Hematopoietic multipotent progenitor cell (in vitro differentiated cells): ENCODE data around the gene PIP4P1. TPM values are rescaled to one million over a fixed set of nuclear protein-coding genes. Genes with fewer than 3 reads are reported as not detected.
A peak's percentile ranks its signal among the peaks of the same experiment; 100 is the strongest.

Source experiments
- DNase-seq, 3 donors: peaks; one replicate each; pipeline ENCODE4 v3.0.0-alpha.2; 2011 to 2015; ENCODE audit warnings: low read depth in 2 of 3, low spot score in 2 of 3
- total RNA-seq: library from RNA; depleted of rRNA; stranded (reverse); fragments of >200 nt; gene quantifications from one replicate; pipeline ENCODE4 v1.2.3, GENCODE V29; 2012

Gene PIP4P1
- total RNA-seq, 1 donor, result 36.1 TPM

DNA sequence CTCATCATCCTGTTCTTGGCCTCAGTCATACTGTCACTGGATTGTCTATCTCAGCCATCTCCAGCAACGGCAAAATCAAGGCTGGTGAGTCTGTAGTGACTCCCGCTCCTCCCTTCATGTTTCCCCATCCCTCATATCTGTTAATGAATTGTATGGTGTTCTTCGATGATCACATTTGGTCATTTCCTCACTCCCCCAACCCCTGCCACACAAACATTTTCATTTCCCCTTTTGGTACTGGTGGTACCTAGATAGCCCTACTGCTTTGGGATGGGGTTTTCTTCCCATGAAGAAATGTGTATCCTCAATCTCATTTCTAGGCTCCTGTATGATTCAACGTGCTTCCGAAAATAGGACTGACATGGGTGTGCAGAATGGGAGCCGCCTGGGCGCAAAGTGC lies 22.6 kb downstream of the PIP4P1 start:
- no peak for DNase-seq

DNA sequence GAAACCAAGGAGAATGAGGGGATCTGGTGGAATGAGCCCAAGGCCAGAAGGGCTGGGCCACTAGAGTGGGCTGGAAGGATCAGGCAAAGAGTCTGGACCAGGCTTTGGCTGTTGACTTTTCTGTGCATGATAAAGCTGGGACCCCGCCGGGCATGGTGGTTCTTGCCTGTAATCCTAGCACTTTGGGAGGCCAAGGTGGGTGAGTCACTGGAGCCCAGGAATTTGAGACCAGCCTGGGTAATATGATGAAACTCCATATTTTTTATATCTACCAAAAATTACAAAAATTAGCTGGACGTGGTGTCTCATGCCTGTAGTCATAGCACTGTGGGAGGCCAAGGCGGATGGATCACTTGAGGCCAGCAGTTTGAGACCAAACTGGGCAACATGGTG lies 24.9 kb downstream of the PIP4P1 start:
- no peak for DNase-seq

DNA sequence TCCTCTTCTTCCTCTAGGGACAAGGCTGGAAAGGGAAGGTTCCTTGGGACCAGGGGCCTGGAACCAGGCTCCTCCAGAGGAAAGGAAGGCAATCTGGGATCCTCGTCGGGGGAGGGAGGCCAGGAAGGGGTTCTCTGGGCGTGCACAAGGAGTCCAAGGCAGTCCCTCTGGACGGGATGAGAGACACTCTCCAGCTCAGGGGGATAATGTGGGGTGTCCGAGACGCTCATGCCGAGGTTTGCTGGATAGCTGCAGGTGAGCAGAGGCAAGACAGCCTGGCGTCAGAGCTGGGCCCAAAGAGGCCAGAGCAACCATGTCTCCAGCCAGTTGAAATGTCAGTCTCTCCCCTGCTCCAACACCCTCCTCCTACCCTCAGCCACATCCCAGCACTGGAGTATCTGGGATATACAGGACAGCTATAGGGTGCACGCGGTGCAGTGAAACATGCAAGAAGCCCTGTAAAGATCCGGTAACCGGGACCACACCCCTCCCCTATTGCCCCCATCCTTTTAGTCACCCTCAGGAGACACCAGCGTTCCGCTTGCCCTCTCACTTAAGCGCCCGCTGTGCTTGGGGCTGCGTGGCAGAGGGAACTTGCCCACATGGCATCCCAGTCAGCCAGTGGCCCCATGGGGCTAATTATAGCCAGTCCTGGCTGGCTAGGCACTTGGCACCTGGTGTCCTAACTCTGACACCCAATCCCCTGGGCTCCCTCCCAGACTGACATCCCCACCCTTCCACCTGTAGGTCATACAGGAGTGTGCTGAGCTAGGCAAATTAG lies 25.5 kb downstream of the PIP4P1 start, which contains the start of gene KLHL33:
KLHL33 (minus strand) TSS at position 585 of the 781 bp plus-strand sequence; CDS start at position 230, 355 bp downstream.
- no peak for DNase-seq

DNA sequence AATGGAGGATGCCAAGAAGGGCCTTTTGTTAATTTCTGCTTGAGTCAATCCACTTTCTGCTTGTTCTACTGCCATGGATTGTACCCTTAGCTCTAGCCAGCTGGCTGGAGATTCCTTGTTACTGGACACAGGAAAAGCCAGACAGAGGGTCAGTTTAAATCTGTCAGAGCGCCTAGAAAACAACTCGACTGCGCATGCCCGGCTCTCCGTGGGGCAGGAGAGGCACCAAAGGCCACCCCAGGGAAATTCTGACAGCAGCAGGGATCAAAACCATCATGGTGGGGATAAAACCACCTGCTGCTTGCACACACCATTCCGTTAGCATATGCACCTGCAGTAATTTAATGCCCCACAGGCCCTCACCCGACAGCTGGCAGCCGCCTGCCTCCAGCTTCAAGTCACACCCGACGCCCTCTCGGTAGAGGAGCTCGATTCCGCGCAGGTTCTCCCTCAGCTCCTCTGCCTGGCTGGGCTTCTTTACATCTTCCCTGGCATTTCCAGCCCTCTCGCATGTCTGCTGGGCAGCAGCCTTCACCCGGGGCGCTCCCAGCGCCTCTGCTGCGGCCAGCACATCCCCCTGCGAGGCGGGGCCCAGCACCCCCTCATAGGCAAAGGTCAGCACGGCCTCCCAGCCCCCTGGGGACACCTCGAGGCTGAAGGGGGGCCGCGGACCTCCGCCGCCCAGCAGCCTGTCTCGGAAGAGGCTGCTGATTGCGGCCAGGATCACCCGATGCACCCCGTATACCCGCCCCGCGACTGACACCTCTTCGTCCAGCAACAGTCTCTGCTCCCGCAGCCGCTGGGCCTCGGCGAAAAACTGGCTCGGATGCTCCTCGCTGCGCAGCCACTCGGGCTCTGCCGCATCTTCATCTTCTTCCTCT lies 26.3 kb downstream of the PIP4P1 start:
- no peak for DNase-seq

DNA sequence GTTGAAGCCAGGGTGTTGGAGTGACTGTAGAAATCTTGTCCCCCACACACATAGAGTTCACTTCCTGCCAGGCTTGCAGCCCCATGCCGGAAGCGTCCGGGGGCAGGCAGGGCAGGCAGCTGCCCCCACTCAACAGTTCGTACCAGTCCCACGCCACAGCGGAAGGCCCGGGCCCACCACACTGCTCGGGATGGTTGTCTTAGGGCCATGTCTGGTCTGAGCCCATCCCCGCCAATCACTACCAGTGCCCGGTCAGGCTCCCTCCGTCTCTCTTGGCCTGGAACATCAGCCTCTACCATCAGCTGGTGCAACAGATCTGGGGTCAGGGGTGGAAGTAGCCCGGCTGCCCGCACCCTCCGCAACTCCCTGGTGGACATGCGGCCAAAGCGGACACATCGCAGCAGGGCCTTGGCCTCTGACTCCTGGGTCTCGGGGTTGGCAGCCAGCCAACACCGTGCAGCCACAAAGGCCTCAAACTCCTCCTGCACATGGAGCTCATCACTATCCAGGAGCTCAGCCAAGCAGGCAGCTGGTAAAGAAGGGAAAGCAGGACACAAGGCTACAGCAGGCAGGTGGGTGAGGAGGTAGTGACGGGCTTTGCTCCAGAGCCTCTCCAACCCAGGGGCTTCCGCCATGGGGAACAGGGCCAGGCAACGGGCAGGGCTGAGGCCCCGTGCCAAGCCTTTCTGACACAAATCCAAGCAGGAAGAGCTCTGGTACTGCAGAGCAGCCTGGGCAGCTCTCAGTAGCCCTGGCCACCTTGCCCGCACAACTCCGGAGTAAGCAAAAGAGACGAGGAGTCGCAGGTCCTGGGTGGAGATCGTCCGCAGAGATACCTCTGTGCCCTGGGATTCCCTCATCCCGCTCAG lies 31.2 kb downstream of the PIP4P1 start:
- DNase-seq, result peak in 1 of 3 donors; percentile 14

DNA sequence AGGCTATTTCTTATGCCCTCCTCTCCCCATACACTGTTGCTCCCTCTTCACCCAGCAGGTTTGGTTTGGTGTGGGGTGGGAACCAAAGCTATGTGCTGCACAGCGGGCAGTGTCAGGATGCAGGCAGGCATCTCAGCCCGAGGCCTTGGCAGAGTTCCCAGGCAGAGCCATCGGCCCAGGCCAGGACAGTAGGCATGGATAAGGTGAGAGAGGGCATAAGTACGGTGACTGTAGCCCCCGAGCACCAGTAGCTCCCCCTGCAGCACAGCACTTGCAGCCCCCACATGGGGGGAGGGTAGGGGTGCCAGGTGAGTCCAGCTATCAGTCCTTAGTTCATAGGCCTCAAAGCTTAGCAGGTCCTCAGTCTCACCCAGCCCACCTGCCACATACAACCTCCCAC lies 32.4 kb downstream of the PIP4P1 start:
- DNase-seq, result peak in 1 of 3 donors; percentile 22

DNA sequence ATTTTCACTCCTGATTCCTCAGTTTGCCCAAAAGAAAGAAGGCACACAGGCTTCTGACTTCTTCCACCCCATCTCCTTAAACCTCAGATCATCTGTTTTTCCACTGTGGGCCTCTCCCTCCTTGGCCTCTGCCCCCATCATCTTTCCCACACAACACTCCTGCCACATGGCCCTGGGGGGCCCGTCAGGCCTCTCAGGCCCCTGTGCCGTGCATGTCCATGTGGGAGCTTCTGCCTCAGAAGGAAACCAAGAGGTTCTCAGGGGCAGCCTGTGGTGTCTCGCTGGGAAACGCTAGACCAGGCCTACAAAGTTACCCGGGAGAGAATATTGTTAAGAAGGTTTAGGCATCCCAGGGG lies 33.2 kb downstream of the PIP4P1 start:
- no peak for DNase-seq

DNA sequence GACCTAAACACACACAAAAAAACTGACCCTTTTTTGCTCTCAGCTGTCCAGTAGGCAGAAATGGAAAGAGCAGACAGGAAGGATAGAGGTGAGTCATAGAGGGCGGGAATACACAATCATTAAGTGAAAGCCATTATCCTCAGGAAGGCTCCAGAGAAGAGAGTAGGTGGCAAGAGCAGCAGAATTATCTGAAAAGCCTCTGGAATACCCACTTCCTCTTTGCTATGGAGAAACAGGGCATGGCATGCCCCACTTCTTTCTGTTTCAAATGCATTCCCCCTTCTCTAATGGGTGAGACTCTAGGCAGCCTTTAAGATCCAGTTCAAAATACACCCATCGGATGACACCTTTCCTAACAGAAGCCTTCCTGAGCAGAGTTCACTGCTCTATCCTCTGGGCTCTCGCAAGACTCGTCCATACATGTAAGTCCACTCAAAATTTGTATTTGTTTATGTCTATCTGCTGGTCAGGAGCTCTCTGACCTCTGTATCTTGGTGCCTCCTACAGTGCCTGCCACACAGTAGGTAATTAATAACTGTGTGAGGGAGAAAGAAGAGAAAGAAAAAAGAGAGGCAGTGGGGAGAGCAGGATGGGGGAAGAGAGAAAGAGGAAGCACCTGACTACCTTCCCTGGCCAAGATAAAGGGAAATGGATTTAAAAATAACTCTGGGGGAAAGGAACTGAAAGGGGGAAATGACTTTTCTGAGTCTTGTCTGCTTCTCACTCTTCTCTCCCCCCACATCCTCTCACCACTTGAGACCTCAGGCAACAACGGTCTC lies 33.8 kb downstream of the PIP4P1 start:
- peak in 2 of 3 donors; percentile 54 to 67 for DNase-seq

DNA sequence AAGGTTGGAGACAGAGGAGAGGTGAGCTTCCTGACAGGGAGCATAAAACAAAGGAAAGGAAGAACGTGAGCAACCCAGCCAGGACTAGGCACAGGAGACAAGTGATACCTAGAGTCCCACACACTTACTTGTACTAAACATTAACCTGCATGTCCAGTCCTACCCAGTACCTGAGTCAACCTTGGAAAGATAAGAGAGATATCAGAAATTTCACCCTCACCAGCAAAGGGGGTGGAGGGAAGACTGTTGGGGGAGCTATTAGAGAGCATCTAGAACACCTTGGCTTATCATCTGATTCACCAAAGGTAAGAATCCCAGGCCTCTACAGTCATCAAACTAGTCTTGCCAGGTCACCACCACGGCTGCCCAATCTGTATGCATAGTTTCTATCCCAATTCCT lies 36.4 kb downstream of the PIP4P1 start:
- DNase-seq, result no peak

DNA sequence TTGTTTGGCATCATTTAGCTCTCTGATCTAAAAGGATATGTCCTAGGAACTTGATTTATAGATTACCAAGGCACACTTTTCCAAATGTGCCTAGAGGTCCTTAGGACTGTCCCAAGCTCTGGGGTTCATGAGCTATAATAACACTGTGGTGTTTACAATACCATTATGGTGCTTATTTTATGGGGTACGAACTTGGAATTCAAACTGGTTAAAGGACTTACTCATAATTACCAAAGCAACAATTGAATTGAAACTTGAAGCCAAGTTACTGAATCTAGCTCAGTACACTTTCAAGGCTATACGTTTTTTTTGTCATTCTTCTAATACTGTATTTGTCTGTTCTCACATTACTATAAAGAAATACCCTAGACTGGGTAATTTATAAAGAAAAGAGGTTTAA lies 38.3 kb downstream of the PIP4P1 start:
- DNase-seq, result no peak

DNA sequence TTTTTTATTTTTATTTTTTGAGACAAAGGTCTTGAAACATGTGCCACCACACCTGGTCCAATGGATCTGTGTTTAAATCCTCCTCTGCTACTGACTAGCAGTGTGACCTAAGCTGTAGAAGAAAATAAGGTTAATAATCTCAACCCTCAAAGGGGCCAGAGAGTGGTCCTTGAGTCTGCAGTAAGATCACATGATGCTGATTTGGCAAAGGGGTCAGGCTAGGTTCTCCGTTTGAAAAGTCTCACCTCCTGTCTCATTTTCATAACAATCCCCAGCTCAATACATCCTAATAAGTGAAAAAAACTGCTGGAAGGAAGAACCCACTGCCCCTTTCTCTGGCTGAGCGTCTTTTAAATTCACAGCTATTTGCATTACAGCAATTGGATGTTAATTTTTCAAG lies 40.0 kb downstream of the PIP4P1 start:
- no peak for DNase-seq

DNA sequence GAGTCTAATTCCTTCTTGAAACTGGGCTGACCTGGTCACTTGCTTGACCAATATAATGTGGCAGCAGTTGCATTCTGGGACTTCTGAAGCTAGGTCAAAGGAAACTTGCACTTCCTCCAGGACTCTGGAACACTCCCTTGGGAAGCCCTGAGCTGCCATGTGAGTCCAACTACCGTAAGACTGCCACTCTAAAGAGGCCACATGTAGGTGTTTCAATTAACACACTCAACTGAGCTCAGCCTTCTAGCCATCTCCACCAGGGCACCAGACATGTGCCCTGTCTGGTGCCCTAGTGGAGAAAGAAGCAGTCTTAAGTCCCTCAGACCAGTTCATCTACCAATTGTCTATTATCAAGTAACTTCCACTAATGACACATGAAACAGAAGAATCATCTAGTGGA lies 41.8 kb downstream of the PIP4P1 start:
- peak in 1 of 3 donors; percentile 5 for DNase-seq

DNA sequence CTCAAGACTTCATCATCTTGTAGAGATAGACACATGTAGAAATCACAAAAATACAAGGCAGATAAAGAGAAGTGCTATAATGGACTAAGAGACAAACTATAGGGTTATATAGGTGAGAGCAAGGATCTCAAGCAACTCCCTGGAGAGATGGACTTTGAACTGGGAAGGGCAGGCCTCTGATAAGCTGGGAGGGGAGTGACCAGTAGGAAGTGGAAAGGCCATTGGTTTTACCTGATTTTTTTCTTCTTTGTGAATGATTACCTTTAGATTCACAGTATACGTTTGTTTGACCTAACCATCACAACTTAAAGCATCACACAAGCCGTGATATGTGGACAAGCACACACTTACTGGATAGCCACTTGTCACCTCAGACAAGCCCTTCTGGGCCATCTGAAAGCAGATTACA lies 42.7 kb downstream of the PIP4P1 start:
- no peak for DNase-seq

DNA sequence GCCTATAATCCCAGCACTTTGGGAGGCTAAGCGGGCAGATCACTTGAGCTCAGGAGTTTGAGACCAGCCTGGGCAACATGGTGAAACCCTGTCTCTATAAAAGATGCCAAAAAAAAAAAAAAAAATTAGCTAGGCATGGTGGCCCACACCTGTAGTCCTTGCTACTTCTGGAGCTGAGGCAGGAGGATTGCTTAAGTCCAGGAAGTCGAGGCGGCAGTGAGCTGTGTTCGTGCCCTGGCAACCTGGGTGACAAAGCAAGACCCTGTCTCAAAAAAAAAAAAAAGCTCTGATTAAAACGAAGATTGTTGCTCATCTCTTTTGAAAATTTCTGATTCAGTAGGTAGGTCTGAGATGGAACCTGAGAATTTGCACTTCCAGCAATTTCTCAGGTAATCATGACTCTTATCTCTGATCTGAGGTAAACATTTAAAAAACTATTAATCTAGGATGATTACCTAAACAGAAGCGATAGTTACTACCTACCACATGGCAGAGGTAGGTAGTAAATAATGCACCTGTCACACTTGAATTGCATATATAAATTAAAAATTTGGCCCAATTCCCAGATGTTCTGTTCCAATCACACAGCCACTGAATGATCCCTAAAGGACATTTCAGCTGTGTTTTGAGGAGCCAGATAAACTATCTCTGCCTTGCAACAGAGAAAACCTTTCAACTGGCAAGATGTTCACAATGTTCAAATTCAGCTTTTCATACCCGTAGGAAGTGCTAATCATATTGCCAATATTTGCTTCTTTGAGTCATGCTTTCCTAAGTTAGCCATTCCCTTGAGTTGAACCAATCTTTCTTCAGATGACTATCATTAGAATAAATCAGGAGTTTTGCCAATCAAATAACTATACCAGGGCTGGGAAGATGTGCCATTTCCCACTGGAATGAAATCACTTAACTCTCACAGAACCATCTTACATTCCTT lies 43.7 kb downstream of the PIP4P1 start:
- DNase-seq, result no peak

DNA sequence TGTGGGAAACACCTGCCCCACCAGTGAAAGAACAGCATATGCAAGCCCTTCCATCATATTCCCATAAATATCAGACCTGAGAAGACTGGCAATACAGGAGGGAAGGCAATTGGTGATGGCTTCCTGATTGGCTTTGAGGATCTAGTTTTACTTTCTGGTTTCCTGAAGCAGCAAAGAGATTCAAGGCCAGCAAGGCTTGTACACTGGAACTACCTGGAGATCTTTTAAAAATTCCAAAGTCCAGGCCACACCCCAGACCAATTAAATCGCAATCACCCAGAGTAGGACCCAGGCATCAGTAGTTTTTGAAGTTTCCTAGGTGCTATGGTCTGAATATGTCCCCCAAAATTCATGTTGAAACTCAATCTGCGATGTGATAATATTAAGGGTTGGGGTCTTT lies 45.0 kb downstream of the PIP4P1 start:
- no peak for DNase-seq

DNA sequence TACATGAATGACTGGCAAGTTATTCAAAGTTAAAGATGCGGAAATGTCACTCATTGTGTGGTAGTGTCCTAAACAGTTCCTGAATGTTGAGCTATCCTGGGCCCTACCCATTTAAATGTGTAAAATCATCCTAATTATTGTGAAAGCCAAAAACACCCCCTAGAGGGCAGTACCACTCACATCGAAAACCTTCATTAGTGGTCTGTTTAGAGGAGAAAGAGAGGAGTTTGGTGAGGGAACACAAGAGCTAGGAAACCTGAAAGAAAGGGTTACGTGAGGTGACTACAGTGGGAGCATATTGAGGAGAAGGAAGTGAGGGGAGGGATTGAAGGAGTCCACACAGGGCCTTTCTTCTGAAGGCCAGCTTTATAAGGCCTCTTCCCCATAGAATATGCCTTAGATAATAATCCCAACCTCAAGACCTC lies 45.4 kb downstream of the PIP4P1 start:
- peak; percentile 21 to 86 (median 69) for DNase-seq

DNA sequence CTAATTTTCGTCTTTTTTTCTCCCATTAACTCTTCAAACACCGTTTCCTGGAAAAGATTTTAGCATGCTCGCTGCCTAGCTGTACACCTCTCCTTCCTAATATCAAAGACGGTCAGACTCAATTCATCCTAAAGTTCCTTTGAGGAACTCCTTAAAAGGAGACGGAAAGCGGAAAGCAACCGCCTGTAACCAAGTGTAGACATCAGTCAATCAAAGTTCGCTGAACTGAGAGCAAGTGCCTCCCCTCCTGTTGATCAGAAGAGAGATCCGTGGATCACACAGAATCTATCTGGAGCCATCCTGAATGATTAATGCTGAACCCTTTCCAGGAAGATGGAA lies 47.5 kb downstream of the PIP4P1 start:
- DNase-seq, result peak in 1 of 3 donors; percentile 11

DNA sequence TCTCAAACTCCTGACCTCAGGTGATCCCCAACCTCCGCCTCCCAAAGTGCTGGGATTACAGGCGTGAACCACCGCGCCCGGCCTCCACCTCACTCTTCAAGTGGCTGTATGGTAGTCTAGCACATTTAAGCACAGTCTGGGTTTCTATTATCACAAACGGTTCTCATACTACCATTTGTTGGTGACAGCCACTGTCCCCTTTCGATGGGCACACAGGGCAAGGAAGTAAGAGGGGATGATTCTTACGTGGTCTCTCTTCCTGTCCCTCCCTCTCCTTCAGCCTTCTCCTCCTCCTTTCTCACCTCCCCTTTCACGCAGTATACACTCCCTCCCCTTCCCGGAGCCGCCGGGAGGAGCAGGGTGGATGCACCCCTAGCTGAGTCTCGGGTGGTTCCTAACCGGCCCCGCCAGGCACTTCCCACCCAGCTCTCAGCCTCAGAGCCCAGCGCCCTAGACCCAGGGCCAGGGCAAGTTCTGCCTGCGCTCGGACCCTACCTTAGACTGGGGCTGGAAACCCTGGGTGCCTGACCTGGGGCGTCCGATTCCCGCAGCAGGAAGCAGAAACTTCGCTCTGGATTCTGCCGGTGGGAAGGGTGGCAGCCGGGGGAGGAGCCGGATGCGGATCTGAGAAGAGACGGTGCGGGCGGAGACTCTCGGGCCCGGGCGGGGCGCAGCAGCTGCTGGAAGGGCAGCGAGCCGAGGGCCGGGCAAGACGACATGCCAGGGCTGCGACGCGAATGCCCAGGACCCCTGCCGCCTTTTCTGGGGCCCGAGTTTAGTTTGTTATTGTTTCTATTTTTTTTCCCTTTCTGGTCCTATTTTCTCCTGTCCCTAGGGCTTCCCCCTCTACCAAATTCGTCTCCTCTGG lies 48.1 kb downstream of the PIP4P1 start, which contains the start of gene TEP1:
TEP1 (minus strand) TSS at position 626 of the 868 bp plus-strand sequence. CDS start 5,062 bp downstream, outside the sequence.
- peak; percentile 36 to 63 (median 62) for DNase-seq
